Kidney (tissue), 14 donors: ENCODE results near the gene ST8SIA1. TPM values are rescaled to one million over a fixed set of nuclear protein-coding genes. Genes with fewer than 3 reads are reported as not detected.

Experiments used
- DNase-seq, 5 donors: peaks; one replicate each; pipeline ENCODE4 v3.0.0-alpha.2; 2013 to 2020
- FAIRE-seq: peaks from 2 replicates; lab custom pipeline; 2012; peaks lifted over from hg19 to GRCh38; lab: Jason Lieb, UNC
- H3K27ac ChIP-seq, 2 donors: one replicate each; pipeline ENCODE4 v1.7.0; 2013; ENCODE audit warnings: low read depth in 2 of 2, low read length in 2 of 2, inconsistent platforms in 1 of 2
- H3K27me3 ChIP-seq: one replicate; pipeline ENCODE4 v1.7.1; 2013; ENCODE audit warnings: low read length, inconsistent platforms; ENCODE audit not compliant: control insufficient read depth, insufficient read depth
- H3K36me3 ChIP-seq, 3 donors: one replicate each; pipeline versions ENCODE4 v1.7.0 to v1.7.1; 2013; ENCODE audit warnings: low read length in 3 of 3, control low read depth in 1 of 3, inconsistent platforms in 1 of 3; ENCODE audit not compliant: insufficient read depth in 3 of 3, control insufficient read depth in 2 of 3
- H3K4me1 ChIP-seq, 3 donors: one replicate each; pipeline versions ENCODE4 v1.7.0 to v1.7.1; 2013; ENCODE audit warnings: low read length in 3 of 3, inconsistent platforms in 1 of 3, low read depth in 1 of 3; ENCODE audit not compliant: control insufficient read depth in 2 of 3, insufficient read depth in 2 of 3
- H3K4me3 ChIP-seq, 3 donors: one replicate each; pipeline versions ENCODE4 v1.7.0 to v1.8.1; 2013; ENCODE audit warnings: low read length in 3 of 3, control low read depth in 1 of 3, inconsistent platforms in 1 of 3
- H3K9ac ChIP-seq, 3 donors: one replicate each; pipeline versions ENCODE4 v1.7.0 to v1.7.1; 2013; ENCODE audit warnings: low read length in 3 of 3, control low read depth in 1 of 3, inconsistent platforms in 1 of 3
- H3K9me3 ChIP-seq, 3 donors: one replicate each; pipeline versions ENCODE4 v1.7.0 to v1.7.1; 2013; ENCODE audit warnings: low read length in 3 of 3, control low read depth in 1 of 3, inconsistent platforms in 1 of 3; ENCODE audit not compliant: control insufficient read depth in 2 of 3, insufficient read depth in 1 of 3
- CTCF ChIP-seq: IDR thresholded peaks from 3 replicates; pipeline ENCODE4 v1.5.1; 2012; ENCODE audit warnings: mild to moderate bottlenecking, moderate library complexity, borderline replicate concordance; ENCODE audit not compliant: insufficient read depth; ENCODE audit errors: extremely low read depth
- intact Hi-C: fragments of 100-400 bp; cut with DNase I; formaldehyde crosslinking; loops from one replicate; pipeline ENCODE4 v1.11.1; 2022
- polyA plus RNA-seq: library from polyadenylated mRNA; stranded (reverse); fragments of 350-450 nt; fragmentation: Illumina TruSeq; extraction: RNeasy Lipid Tissue Mini Kit (QIAGEN cat#74804); gene quantifications from one replicate; pipeline ENCODE4 v1.2.3, GENCODE V29; 2014; ENCODE audit warnings: low read depth, low replicate concordance; ENCODE audit not compliant: insufficient read depth
- total RNA-seq: library from RNA; stranded (reverse); fragmentation: NEBNext Ultra II Directional; extraction: Animal tissue kit (Norgen Biotek cat#: 25700); gene quantifications from one replicate; pipeline ENCODE4 v1.2.1, GENCODE V29; 2021
- donor health status: control.
- donor health status: control.
- donor health status: control.
- donor health status: control.
- donor health status: control.
- donor health status: DM: yes; HTN: yes; CAD: no.
- donor health status: Normal renal cell carcinoma (clear cell type).

The ST8SIA1 gene
- total and polyA plus RNA-seq, 2 donors from 2014 or later = 2.8 to 4.7 TPM

GRCh38 chr12:22206111-22206728 is 128.3 kb downstream of the ST8SIA1 start:
- Histone ChIP-seq H3K27ac (no peak overlapping the region), H3K36me3 (no peaks in the 10 kb centered on the region), H3K27me3 (no peaks in the 10 kb centered on the region), H3K9me3 (no peaks in the 10 kb centered on the region), H3K4me1 (no peaks in the 10 kb centered on the region), H3K4me3 (no peak overlapping the region), H3K9ac (no peak overlapping the region)
- intact Hi-C loops = no loop called here
- no peak for DNase-seq
- no peak for FAIRE-seq
- no peak for TF ChIP-seq CTCF

DNA sequence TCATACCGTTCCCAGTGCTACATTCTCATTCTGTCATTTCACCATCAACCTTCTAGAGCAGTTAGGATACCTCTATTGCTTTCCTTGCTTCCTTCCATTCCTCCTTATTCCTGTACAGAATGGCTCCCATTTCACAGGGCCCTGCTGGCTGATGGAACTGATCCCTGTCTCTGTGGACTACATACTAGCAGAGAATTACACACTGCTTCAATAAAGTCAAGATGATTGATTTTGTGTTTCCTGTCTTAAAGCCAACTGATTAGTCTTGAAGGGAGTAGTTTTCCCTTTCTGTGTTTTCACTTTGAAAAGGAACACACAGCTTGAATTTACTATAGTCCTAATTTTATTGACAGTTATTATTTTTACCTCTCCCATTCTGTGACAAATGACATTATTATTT is 130.1 kb downstream of the ST8SIA1 start:
- DNase-seq (peak in 1 of 5 donors; percentile 71), FAIRE-seq (no peak)
- TF ChIP-seq CTCF = no peak
- no peaks in the 10 kb centered on the region for H3K36me3 ChIP-seq
- no peak overlapping the region for H3K9ac ChIP-seq
- H3K9me3 ChIP-seq = no peaks in the 10 kb centered on the region
- no peak overlapping the region for H3K4me3 ChIP-seq
- intact Hi-C loops = no loop called here
- H3K27me3 ChIP-seq = no peaks in the 10 kb centered on the region
- H3K27ac ChIP-seq = no peak overlapping the region
- H3K4me1 ChIP-seq = no peaks in the 10 kb centered on the region

GRCh38 chr12:22202847-22203246 is 131.7 kb downstream of the ST8SIA1 start:
- intact Hi-C loops = no loop called here
- FAIRE-seq = no peak

More at GRCh38 chr12:22202847-22203246, 131.7 kb downstream of the ST8SIA1 start:
- no peak for DNase-seq
- H3K9me3 ChIP-seq = no peaks in the 10 kb centered on the region
- TF ChIP-seq CTCF = no peak
- H3K36me3 ChIP-seq = no peaks in the 10 kb centered on the region
- H3K27ac ChIP-seq = no peak overlapping the region
- H3K4me3 ChIP-seq = no peak overlapping the region
- no peak overlapping the region for H3K9ac ChIP-seq
- H3K27me3 ChIP-seq = no peaks in the 10 kb centered on the region
- H3K4me1 ChIP-seq = no peaks in the 10 kb centered on the region
